ENCODE results near the gene NT5DC4.

DNA sequence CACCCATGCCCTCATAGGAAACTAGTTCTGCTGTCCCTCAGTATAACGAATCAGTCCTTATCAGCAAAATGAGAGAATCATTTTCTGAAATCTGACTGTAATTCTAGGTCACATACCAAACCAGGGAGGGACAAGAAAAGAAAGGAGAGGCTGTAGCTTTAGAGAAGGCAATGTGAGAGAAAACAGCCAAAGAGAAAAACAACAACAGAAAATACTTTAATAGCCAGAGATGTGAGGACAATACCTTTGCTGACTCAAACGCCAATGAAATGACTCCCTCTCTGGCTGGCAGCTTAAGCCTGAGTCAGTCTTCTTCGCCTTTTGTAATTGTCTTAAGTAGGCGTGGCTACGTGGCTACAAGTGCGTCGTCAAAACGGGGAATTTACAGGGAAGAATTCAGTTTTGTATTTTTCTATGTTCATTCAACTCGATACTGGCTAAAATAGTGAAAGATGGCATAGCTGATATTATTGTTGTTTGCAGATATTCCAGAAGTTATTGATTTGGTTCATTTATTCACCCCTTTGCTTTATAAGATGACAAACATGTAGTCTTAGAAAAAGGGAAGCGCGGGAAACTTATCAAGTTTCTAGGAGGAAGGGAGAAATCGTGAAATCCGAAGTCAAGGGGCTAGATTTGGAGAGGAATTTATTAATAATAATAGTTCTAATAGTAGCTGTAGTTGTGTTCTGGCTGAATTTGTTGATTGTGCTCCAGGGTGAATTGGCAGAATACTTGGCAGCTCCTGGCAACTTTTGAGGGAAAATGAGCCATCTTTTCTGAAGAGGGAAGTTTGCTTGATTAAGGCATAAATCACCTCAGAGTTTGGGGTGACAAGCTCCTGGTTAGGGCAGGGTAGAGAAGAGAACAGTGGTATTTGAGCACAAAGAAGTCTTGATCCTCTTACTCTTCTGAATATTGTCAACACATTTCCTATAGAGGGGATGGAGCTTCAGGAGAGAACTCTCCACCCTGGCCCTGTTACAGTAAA, 63.7 kb downstream of the NT5DC4 start, which contains the start of gene IL1A:
- no peak for TF ChIP-seq EZH2phosphoT487 (IDR thresholded peaks at IDR 0.05; ENCODE audit: insufficient read depth, low read depth)
- no peak for TF ChIP-seq EZH2 (IDR thresholded peaks at IDR 0.05; ENCODE audit: insufficient read depth, poor library complexity, severe bottlenecking)

Data from GM23248 (cell line).